Colonic mucosa (tissue), 4 donors: ENCODE measurements around the gene BPIFB1. TPM values are rescaled to one million over a fixed set of nuclear protein-coding genes. Genes with fewer than 3 reads are reported as not detected.

Experiments
- DNase-seq: peaks from one replicate; pipeline ENCODE4 v3.0.0-alpha.2; 2020
- H3K27ac ChIP-seq: fragments of 200-600 bp; one replicate; pipeline ENCODE4 v1.8.0; 2021
- H3K27me3 ChIP-seq: fragments of 200-600 bp; one replicate; pipeline ENCODE4 v1.8.0; 2021
- H3K36me3 ChIP-seq: fragments of 200-600 bp; one replicate; pipeline ENCODE4 v1.8.0; 2021
- H3K4me1 ChIP-seq: fragments of 200-600 bp; one replicate; pipeline ENCODE4 v1.8.0; 2021; ENCODE audit warnings: mild to moderate bottlenecking
- H3K4me3 ChIP-seq: fragments of 200-600 bp; one replicate; pipeline ENCODE4 v1.8.0; 2021
- H3K9ac ChIP-seq, 2 donors: one replicate each; pipeline ENCODE4 v1.7.0; 2013; ENCODE audit warnings: control low read depth in 2 of 2, low read depth in 2 of 2, low read length in 2 of 2
- H3K9me3 ChIP-seq: fragments of 200-600 bp; one replicate; pipeline ENCODE4 v1.8.0; 2021
- CTCF ChIP-seq: fragments of 200-600 bp; IDR thresholded peaks from one replicate; pipeline ENCODE4 v1.8.0; 2022; ENCODE audit warnings: antibody characterized with exemption, mild to moderate bottlenecking
- intact Hi-C: fragments of 100-400 bp; cut with DNase I; formaldehyde crosslinking; loops from one replicate; pipeline ENCODE4 v1.14.1; 2022
- total RNA-seq, 2 donors: library from RNA; stranded (reverse); fragmentation: NEBNext Ultra II Directional in 1 of 2; extraction: Animal tissue kit (Norgen Biotek cat#: 25700) in 1 of 2; gene quantifications; one replicate each; pipeline ENCODE4 v1.2.1, GENCODE V29; 2021
- donor health status: healthy.
- donor health status: DM: no; HTN: no; CAD: no.
- donor health status: DM: no; HTN: no; CAD: no.

The BPIFB1 gene
- total RNA-seq, 2 donors from 2014 or later, result 0.20 TPM; not detected in 1

- intact Hi-C loops, result no loop called here
- Histone ChIP-seq H3K27me3 (no peaks in the 10 kb centered on the region), H3K4me1 (no peaks in the 10 kb centered on the region), H3K36me3 (no peaks in the 10 kb centered on the region), H3K27ac (no peak overlapping the region), H3K9me3 (no peaks in the 10 kb centered on the region), H3K9ac (no peak overlapping the region), H3K4me3 (no peak overlapping the region)
- no peak for TF ChIP-seq CTCF
- DNase-seq, result no peak
Observed at GRCh38 chr20:33333616-33334015, 50.6 kb downstream of the BPIFB1 start.

- Histone ChIP-seq H3K36me3 (no peaks in the 10 kb centered on the region), H3K4me1 (no peaks in the 10 kb centered on the region), H3K9ac (no peak overlapping the region), H3K4me3 (no peak overlapping the region), H3K9me3 (no peaks in the 10 kb centered on the region), H3K27ac (no peak overlapping the region), H3K27me3 (no peaks in the 10 kb centered on the region)
- intact Hi-C loops, result no loop called here
- DNase-seq, result no peak
- no peak for TF ChIP-seq CTCF
Observed at GRCh38 chr20:33334111-33334510, 51.1 kb downstream of the BPIFB1 start.

GRCh38 chr20:33336375-33336774 is 53.4 kb downstream of the BPIFB1 start:
- no peak for DNase-seq
- Histone ChIP-seq H3K4me3 (no peak overlapping the region), H3K27ac (no peak overlapping the region), H3K9me3 (no peaks in the 10 kb centered on the region), H3K4me1 (no peaks in the 10 kb centered on the region), H3K36me3 (no peaks in the 10 kb centered on the region), H3K9ac (no peak overlapping the region), H3K27me3 (no peaks in the 10 kb centered on the region)
- intact Hi-C loops, result no loop called here
- no peak for TF ChIP-seq CTCF

GRCh38 chr20:33337119-33337518 is 54.1 kb downstream of the BPIFB1 start:
- no peaks in the 10 kb centered on the region for H3K4me1 ChIP-seq
- H3K27ac ChIP-seq, result no peak overlapping the region
- no peaks in the 10 kb centered on the region for H3K27me3 ChIP-seq
- intact Hi-C loops, result no loop called here
- no peak for DNase-seq
- H3K9me3 ChIP-seq, result no peaks in the 10 kb centered on the region
- TF ChIP-seq CTCF, result no peak
- no peak overlapping the region for H3K4me3 ChIP-seq
- no peaks in the 10 kb centered on the region for H3K36me3 ChIP-seq
- H3K9ac ChIP-seq, result no peak overlapping the region

- no peak for TF ChIP-seq CTCF
- intact Hi-C loops, result no loop called here
- no peak overlapping the region for H3K9ac ChIP-seq
Observed at GRCh38 chr20:33337531-33338165, 54.6 kb downstream of the BPIFB1 start.

More at GRCh38 chr20:33337531-33338165, 54.6 kb downstream of the BPIFB1 start:
- Histone ChIP-seq H3K9me3 (no peaks in the 10 kb centered on the region), H3K4me1 (no peaks in the 10 kb centered on the region), H3K36me3 (no peaks in the 10 kb centered on the region), H3K4me3 (no peak overlapping the region), H3K27me3 (no peaks in the 10 kb centered on the region), H3K27ac (no peak overlapping the region)
- no peak for DNase-seq
